UCSD-AML1 (cell line): Measurements from ENCODE around the gene NT5M.

Source experiments
- DNase-seq: peaks from one replicate; lab custom pipeline; 2025; ENCODE audit not compliant: unreplicated experiment; lab: John Stamatoyannopoulos, UW

The NT5M gene

GRCh38 chr17:17388657-17389496 lies 85.7 kb downstream of the NT5M start:
- DNase-seq = no peak

DNA sequence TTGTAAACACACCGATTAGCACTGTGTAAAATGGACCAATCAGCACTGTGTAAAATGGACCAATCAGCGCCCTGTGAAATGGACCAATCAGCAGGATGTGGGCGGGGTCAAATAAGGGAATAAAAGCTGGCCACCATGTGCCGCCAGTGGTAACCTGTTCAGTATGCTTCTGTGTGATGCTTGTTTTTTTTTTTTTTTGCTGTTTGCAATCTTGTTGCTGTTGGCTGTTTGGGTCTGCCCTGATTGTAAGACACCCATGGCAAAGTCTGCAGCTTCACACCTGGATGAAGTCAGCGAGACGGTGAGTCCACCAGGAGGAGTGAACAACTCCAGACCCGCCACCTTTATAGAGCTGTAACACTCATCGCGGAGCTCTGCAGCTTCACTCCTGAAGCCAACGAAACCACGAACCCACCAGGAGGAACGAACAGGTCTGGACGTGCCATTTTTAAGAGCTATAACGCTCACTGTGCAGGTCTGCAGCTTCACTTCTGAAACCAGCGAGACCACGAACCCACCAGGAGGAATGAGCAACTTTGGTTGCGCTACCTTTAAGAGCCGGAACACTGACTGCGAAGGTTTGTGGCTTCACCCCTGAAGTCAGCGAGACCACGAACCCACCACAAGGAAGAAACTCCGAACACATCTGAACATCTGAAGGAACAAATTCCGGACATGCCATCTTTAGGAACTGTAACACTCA lies 88.6 kb downstream of the NT5M start:
- DNase-seq = no peak

- no peak for DNase-seq
Measured at GRCh38 chr17:17393976-17394375, 90.8 kb downstream of the NT5M start.

- DNase-seq = no peak
Measured at GRCh38 chr17:17394494-17394893, 91.3 kb downstream of the NT5M start.

DNA sequence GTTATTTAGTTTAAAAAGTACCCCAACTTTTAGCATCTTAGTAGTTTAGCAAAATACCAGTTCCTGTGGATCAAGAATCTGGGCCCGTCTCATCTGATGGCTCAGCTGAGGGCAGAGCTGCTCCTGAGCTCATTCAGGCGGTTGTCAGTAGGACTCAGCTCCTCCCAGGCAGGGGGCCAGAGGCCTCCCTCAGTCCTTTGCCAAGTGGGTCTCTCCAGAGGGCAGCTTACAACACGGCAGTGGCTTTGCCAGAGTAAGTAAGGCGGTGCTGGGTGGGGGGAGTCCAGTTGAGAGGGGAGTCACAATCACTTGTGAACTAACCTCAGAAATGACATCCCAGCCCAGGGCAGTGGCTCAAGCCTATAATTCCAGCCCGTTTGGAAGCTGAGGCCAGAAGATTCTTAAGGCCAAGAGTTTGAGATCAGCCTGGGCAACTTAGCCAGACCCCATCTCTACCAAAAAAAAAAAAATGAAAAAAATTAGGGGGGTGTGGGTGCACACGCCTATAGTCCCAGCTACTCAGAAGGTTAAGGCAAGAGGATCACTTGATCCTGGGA lies 92.2 kb downstream of the NT5M start:
- DNase-seq = no peak

DNA sequence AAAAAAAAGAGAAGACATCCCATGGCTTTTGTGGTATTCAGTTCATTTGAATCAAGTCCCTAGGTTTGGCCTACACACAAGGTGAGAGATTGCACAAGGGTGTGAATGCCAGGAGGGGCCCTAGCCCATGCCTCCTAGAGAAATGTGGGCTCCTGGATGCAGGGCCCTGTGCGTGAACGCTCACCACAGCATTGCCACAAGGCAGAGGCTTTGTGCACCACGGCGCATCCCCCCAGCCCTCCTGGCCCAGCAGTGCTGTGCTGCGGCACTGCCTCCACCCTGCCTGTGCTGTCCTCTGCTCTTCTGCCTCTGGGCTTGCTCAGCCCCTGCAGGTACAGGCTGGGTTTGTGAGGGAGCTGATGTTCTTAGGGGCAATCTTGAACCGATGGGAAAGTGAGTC lies 92.7 kb downstream of the NT5M start:
- no peak for DNase-seq
